AG10803 (cell line): ENCODE data around the gene CTNNBIP1.

Experiments used
- DNase-seq: peaks from one replicate; pipeline ENCODE4 v3.0.0; 2010; ENCODE audit warnings: low read depth
- H3K4me3 ChIP-seq: 2 replicates; pipeline ENCODE4 v1.5.1; 2011; ENCODE audit warnings: mild to moderate bottlenecking, low read length, control low read depth
- CTCF ChIP-seq: conservative IDR thresholded peaks from 2 replicates; pipeline ENCODE4 v1.5.1; 2011; ENCODE audit warnings: mild to moderate bottlenecking, low read length, control low read depth, inconsistent platforms

Gene CTNNBIP1, protein sequence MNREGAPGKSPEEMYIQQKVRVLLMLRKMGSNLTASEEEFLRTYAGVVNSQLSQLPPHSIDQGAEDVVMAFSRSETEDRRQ

DNA sequence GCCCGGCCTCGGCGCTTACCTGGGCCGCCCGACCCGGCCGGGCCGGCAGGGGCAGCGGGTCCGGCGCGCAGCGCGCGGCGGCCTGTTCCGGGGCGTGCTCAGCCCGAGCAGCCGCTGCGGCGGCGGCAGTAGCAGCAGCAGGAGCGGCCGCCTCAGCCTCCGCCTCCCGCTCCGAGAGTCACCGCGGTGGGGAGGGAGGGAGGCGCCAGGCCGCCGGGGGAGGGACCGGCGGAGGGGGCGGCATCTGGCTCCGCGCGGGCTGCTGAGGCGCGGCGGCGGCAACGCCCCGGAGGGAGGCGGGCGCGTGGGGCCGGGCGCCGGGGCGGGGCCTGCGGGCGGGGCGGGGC, at the start of gene CTNNBIP1:
TSS of gene CTNNBIP1 (minus strand) at position 194 of the 347 bp plus-strand sequence. CDS start 38,205 bp downstream, outside the sequence.
- no peak for DNase-seq
- peak within 1 kb of the TSS; percentile 77 for H3K4me3 ChIP-seq
- TF ChIP-seq CTCF = no peak

DNA sequence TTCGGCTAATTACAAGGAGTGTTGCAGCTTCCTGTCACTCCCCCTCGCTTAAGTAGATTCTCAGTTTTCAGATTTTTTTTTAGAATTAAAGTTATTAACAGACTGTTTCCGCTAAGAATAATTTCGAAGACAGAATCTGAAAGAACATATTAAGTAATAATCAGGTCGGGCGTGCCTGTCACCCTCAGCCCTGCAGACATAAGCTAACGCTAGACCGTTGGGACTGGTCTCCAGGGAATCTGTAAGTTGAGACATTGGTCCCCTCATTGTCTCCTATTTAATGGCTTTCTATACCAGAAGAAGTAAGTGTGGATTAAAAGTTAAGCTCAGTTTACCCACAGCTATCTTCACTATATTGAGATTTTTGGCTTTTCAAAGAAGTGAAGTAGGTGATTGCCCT, 47.7 kb upstream of the CTNNBIP1 start:
- no peak for DNase-seq
- H3K4me3 ChIP-seq = no peak overlapping the region
- no peak for TF ChIP-seq CTCF

- TF ChIP-seq CTCF = no peak
- DNase-seq = no peak
- no peak overlapping the region for H3K4me3 ChIP-seq
These were observed 36.2 kb upstream of the CTNNBIP1 start for GRCh38 chr1:9946315-9946714.

GRCh38 chr1:9942939-9943788, 33.1 kb upstream of the CTNNBIP1 start, which contains the start of the genes LZIC and NMNAT1:
TSS of gene LZIC (minus strand) at chr1:9943391. CDS start at chr1:9936619, 6,772 bp downstream.
TSS of gene NMNAT1 (plus strand) at chr1:9943475. CDS start at chr1:9972074, 28,599 bp downstream.
- peak; percentile 92 for DNase-seq
- H3K4me3 ChIP-seq = peak within 1 kb of the TSS; percentile 94
- no peak for TF ChIP-seq CTCF

DNA sequence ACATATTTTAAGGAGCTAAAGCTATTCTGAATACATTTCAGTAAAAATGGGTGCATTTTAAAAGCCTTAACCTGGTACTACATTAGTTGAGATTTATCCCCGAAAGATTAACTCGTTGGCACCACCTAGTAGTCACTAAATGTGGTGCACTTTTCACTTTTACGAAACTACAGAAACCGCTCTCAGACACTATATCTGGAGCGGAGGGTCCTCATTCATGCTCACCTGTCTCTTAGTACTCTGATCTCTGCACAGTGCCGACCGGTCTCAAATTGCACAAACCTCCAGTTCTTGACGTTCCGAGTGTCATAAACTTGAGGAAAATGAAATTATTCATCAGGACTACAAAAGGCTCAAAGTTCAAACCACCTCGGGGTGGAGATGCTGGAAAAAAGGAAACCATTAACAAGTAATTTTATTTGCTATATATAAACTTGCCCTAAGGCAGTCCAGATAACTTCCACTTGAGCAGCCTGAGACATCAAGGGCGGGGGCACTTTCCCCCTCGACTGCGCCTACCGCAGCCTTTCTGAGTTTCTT, 32.4 kb upstream of the CTNNBIP1 start:
- peak; percentile 63 for TF ChIP-seq CTCF
- DNase-seq = peak; percentile 64
- peak overlapping the region; percentile 94 for H3K4me3 ChIP-seq

DNA sequence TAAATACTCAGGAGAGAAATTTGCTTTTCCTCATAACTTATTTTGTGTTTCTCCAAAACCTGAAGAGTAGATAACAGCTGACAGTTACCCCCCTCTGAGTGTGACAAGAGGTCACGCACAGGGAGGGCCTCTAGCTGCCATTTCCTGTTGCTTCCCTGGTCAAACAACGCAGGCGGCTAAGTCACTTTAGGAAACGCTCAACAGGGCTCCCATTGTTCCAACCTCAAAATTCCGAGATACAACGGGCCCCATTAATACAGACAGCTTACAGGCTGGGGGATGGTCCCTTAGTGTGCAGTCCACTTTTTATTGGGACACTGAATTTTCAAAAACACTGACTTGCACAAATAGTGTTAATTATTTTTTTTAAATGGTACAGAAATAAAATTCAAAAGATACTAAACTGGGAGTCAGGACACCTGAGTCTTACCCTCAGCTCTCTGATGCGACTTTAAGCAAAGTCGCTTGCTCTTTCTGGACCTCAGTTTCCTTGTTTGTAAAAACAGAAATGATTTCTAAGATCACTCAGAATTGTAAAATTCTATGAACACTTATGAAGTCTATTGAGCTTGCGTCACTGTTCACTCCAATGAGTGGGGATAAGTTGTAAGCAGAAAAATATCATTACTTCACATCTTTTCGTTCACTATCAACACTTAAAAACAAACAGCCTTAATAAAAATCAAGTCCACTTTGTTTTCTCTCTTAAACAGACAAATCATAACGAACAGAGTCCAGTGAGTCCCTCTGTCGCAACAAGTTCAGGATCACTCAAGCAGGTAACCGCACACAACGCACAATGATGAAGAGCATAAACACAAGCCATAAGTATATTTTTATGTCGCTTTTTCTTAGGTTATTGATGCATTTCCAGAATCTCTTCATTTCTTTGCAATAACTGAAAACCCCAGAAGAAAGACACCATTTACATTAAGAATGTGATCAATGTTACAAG, 19.6 kb upstream of the CTNNBIP1 start:
- no peak overlapping the region for H3K4me3 ChIP-seq
- no peak for TF ChIP-seq CTCF
- DNase-seq = no peak
